ENCODE data around the gene MOXD1. TPM values are rescaled to one million over a fixed set of nuclear protein-coding genes. Genes with fewer than 3 reads are reported as not detected.
"Not testable (repeated sequence)": the region's sequence is repeated elsewhere in the genome, so short reads cannot be mapped to it uniquely, and the experiment has no call there.

The MOXD1 gene
- total RNA-seq, 1 donor, result 78.8 TPM

GRCh38 chr6:132314432-132314831 is 86.8 kb downstream of the MOXD1 start:
- no peak for TF ChIP-seq CTCF (IDR thresholded peaks at IDR 0.05; ENCODE audit: insufficient read depth, low read length)
- H3K4me3 ChIP-seq (ENCODE audit: low read depth, low read length), result no peak overlapping the region
- no peak for DNase-seq (ENCODE audit: low read depth)

GRCh38 chr6:132310921-132311320 is 90.4 kb downstream of the MOXD1 start:
- TF ChIP-seq CTCF (IDR thresholded peaks at IDR 0.05; ENCODE audit: insufficient read depth, low read length), result no peak
- no peak for DNase-seq (ENCODE audit: low read depth)
- no peak overlapping the region for H3K4me3 ChIP-seq (ENCODE audit: low read depth, low read length)

GRCh38 chr6:132310151-132310550 is 91.1 kb downstream of the MOXD1 start:
- H3K4me3 ChIP-seq (ENCODE audit: low read depth, low read length); DNase-seq (ENCODE audit: low read depth): not testable (repeated sequence)

- H3K4me3 ChIP-seq (ENCODE audit: low read depth, low read length), result no peak overlapping the region
- TF ChIP-seq CTCF (IDR thresholded peaks at IDR 0.05; ENCODE audit: insufficient read depth, low read length), result no peak
- DNase-seq (ENCODE audit: low read depth), result no peak
These were observed 96.4 kb downstream of the MOXD1 start for GRCh38 chr6:132304891-132305305.

- peak; percentile 80 for DNase-seq (ENCODE audit: low read depth)
- peak; percentile 72 for TF ChIP-seq CTCF (IDR thresholded peaks at IDR 0.05; ENCODE audit: insufficient read depth, low read length)
- no peak overlapping the region for H3K4me3 ChIP-seq (ENCODE audit: low read depth, low read length)
These were observed 100.8 kb downstream of the MOXD1 start for GRCh38 chr6:132300323-132300949.

GRCh38 chr6:132298344-132298949 is 102.8 kb downstream of the MOXD1 start:
- peak; percentile 76 for DNase-seq (ENCODE audit: low read depth)
- TF ChIP-seq CTCF (IDR thresholded peaks at IDR 0.05; ENCODE audit: insufficient read depth, low read length), result peak; percentile 72
- no peak overlapping the region for H3K4me3 ChIP-seq (ENCODE audit: low read depth, low read length)

GRCh38 chr6:132289756-132290155 is 111.5 kb downstream of the MOXD1 start:
- peak; percentile 9 for DNase-seq (ENCODE audit: low read depth)

More at GRCh38 chr6:132289756-132290155, 111.5 kb downstream of the MOXD1 start:
- no peak overlapping the region for H3K4me3 ChIP-seq (ENCODE audit: low read depth, low read length)
- no peak for TF ChIP-seq CTCF (IDR thresholded peaks at IDR 0.05; ENCODE audit: insufficient read depth, low read length)

All from fibroblast of the aortic adventitia (primary cell).